H1 (cell line): ENCODE results near the gene MAPK14. TPM values are rescaled to one million over a fixed set of nuclear protein-coding genes. Genes with fewer than 3 reads are reported as not detected.

Source experiments
- CTCF ChIA-PET: fragments of 300-600 bp; sonication (Branson Sonifier 250); formaldehyde crosslinking; loops from one replicate; lab custom pipeline; 2021; ENCODE audit not compliant: partially characterized antibody; lab: Charles Lee
- POLR2A ChIA-PET: fragments of 300-600 bp; sonication (Branson Sonifier 250); formaldehyde crosslinking; loops from one replicate; lab custom pipeline; 2021; ENCODE audit warnings: inconsistent platforms; ENCODE audit not compliant: partially characterized antibody; lab: Charles Lee
- DNase-seq, 2 experiments: peaks; one replicate each; pipeline versions ENCODE4 v3.0.0 to v3.0.0-alpha.2; 2010 to 2022; ENCODE audit warnings: low spot score in 2 of 2, low read depth in 1 of 2, mixed read lengths in 1 of 2
- FAIRE-seq: peaks from 2 replicates; lab custom pipeline; 2011; peaks lifted over from hg19 to GRCh38; lab: Jason Lieb, UNC
- H2AFZ ChIP-seq: 2 replicates; pipeline ENCODE4 v1.8.1; 2012; ENCODE audit warnings: low read length, inconsistent platforms
- H2AK5ac ChIP-seq: 2 replicates; pipeline ENCODE4 v1.6.1; 2013; ENCODE audit warnings: low read depth, low read length
- H2BK120ac ChIP-seq: replicated peaks from 2 replicates; pipeline ENCODE3; 2013; ENCODE audit warnings: low read depth, low read length, inconsistent platforms
- H2BK12ac ChIP-seq: 2 replicates; pipeline ENCODE4 v1.6.1; 2013; ENCODE audit warnings: low read depth, low read length
- H2BK15ac ChIP-seq: 2 replicates; pipeline ENCODE4 v1.6.1; 2013; ENCODE audit warnings: low read length
- H2BK20ac ChIP-seq: 2 replicates; pipeline ENCODE4 v1.6.1; 2013; ENCODE audit warnings: low read length
- H2BK5ac ChIP-seq: 2 replicates; pipeline ENCODE4 v1.6.1; 2013; ENCODE audit warnings: low read depth, low read length
- H3K14ac ChIP-seq: 2 replicates; pipeline ENCODE4 v1.6.1; 2013; ENCODE audit warnings: inconsistent platforms; ENCODE audit not compliant: insufficient read length
- H3K18ac ChIP-seq: 2 replicates; pipeline ENCODE4 v1.6.1; 2013; ENCODE audit warnings: low read length; ENCODE audit errors: extremely low read depth
- H3K23ac ChIP-seq: 2 replicates; pipeline ENCODE4 v1.6.1; 2013; ENCODE audit warnings: inconsistent platforms; ENCODE audit not compliant: insufficient read length
- H3K23me2 ChIP-seq: 2 replicates; pipeline ENCODE4 v1.6.1; 2013; ENCODE audit warnings: low read depth, low read length
- H3K27ac ChIP-seq: 2 replicates; pipeline ENCODE4 v1.6.1; 2011; ENCODE audit warnings: low read depth, low read length, inconsistent platforms
- H3K27me3 ChIP-seq, 4 experiments: replicated peaks in 1 of 4; 1 replicate in 1 of 4; 2 replicates in 3 of 4; pipeline versions ENCODE4 v1.6.1 to v1.8.1; 2011 to 2013; ENCODE audit warnings: low read length in 3 of 4, mild to moderate bottlenecking in 3 of 4, inconsistent platforms in 2 of 4, mixed read lengths in 2 of 4, moderate library complexity in 1 of 4; ENCODE audit not compliant: control insufficient read depth in 3 of 4, insufficient read depth in 3 of 4; ENCODE audit errors: extremely low read depth in 1 of 4
- H3K36me3 ChIP-seq, 4 experiments: 2 replicates each; pipeline versions ENCODE4 v1.6.1 to v1.8.1; 2011 to 2013; ENCODE audit warnings: mild to moderate bottlenecking in 4 of 4, low read length in 3 of 4, moderate library complexity in 2 of 4, control low read depth in 1 of 4, inconsistent platforms in 1 of 4; ENCODE audit not compliant: insufficient read depth in 4 of 4, control insufficient read depth in 2 of 4
- H3K4ac ChIP-seq: replicated peaks from 2 replicates; pipeline ENCODE3; 2013; ENCODE audit warnings: low read length, low read depth, mixed read lengths, inconsistent platforms; ENCODE audit not compliant: insufficient read length
- H3K4me1 ChIP-seq, 4 experiments: replicated peaks in 1 of 4; 1 replicate in 1 of 4; 2 replicates in 3 of 4; pipeline versions ENCODE4 v1.6.1 to v1.8.1; 2011 to 2013; ENCODE audit warnings: low read length in 3 of 4, inconsistent platforms in 2 of 4, mixed read lengths in 1 of 4; ENCODE audit not compliant: insufficient read depth in 4 of 4, control insufficient read depth in 3 of 4
- H3K4me2 ChIP-seq, 2 experiments: 2 replicates each; pipeline versions ENCODE4 v1.6.1 to v1.8.1; 2011 to 2013; ENCODE audit warnings: low read depth in 2 of 2, low read length in 2 of 2, control low read depth in 1 of 2, inconsistent platforms in 1 of 2, mild to moderate bottlenecking in 1 of 2; ENCODE audit not compliant: insufficient read depth in 1 of 2
- H3K4me3 ChIP-seq, 4 experiments: fragments of 200-600, 300-600 bp in 1 of 4; sonication (generic), shearing (Covaris generic), sonication (Bioruptor Twin) in 1 of 4; 2 replicates each; pipeline versions ENCODE4 v1.5.1 to v1.8.1; 2011 to 2016; ENCODE audit warnings: low read length in 4 of 4, low read depth in 3 of 4, control low read depth in 2 of 4, inconsistent platforms in 2 of 4, mild to moderate bottlenecking in 2 of 4, mixed read lengths in 1 of 4, moderate library complexity in 1 of 4; ENCODE audit not compliant: insufficient read depth in 2 of 4; ENCODE audit errors: extremely low read depth in 1 of 4
- H3K56ac ChIP-seq: replicated peaks from 2 replicates; pipeline ENCODE3; 2013; ENCODE audit warnings: low read depth, mild to moderate bottlenecking, mixed read lengths, low read length, inconsistent platforms; ENCODE audit not compliant: insufficient read length
- H3K79me1 ChIP-seq: 2 replicates; pipeline ENCODE4 v1.6.1; 2013; ENCODE audit warnings: low read depth, low read length, control low read depth
- H3K79me2 ChIP-seq, 2 experiments: 2 replicates each; pipeline versions ENCODE4 v1.6.1 to v1.8.1; 2012 to 2013; ENCODE audit warnings: low read length in 2 of 2, mild to moderate bottlenecking in 2 of 2, inconsistent platforms in 1 of 2; ENCODE audit not compliant: insufficient read depth in 2 of 2, control insufficient read depth in 1 of 2
- H3K9ac ChIP-seq, 4 experiments: replicated peaks in 1 of 4; 1 replicate in 1 of 4; 2 replicates in 3 of 4; pipeline versions ENCODE4 v1.6.1 to v1.8.1; 2011 to 2013; ENCODE audit warnings: low read depth in 3 of 4, low read length in 3 of 4, control low read depth in 2 of 4, mild to moderate bottlenecking in 2 of 4, moderate library complexity in 2 of 4, inconsistent platforms in 1 of 4; ENCODE audit errors: extremely low read depth in 1 of 4
- H3K9me3 ChIP-seq, 2 experiments: 2 replicates each; pipeline versions ENCODE4 v1.6.1 to v1.8.1; 2012 to 2013; ENCODE audit warnings: mild to moderate bottlenecking in 2 of 2, moderate library complexity in 2 of 2, control low read depth in 1 of 2, inconsistent platforms in 1 of 2, low read depth in 1 of 2, low read length in 1 of 2, mixed read lengths in 1 of 2; ENCODE audit not compliant: insufficient read depth in 2 of 2
- H4K20me1 ChIP-seq, 2 experiments: replicated peaks in 1 of 2; 2 replicates each; pipeline versions ENCODE3 to v1.8.1; 2011 to 2013; ENCODE audit warnings: inconsistent platforms in 2 of 2, low read length in 2 of 2, mild to moderate bottlenecking in 1 of 2; ENCODE audit not compliant: insufficient read depth in 2 of 2, control insufficient read depth in 1 of 2
- H4K5ac ChIP-seq: 2 replicates; pipeline ENCODE4 v1.6.1; 2013; ENCODE audit warnings: low read length, low read depth, mixed read lengths, inconsistent platforms; ENCODE audit not compliant: insufficient read length
- H4K8ac ChIP-seq: 2 replicates; pipeline ENCODE4 v1.8.0; 2013; ENCODE audit warnings: mild to moderate bottlenecking, moderate library complexity, low read length, inconsistent platforms; ENCODE audit not compliant: insufficient read depth; ENCODE audit errors: extremely low read depth
- H4K91ac ChIP-seq: replicated peaks from 2 replicates; pipeline ENCODE3; 2013; ENCODE audit warnings: low read length, mixed read lengths, inconsistent platforms; ENCODE audit not compliant: insufficient read length
- CEBPB ChIP-seq: IDR thresholded peaks from 2 replicates; pipeline ENCODE4 v1.6.1; 2012; ENCODE audit warnings: low read depth, low read length
- CHD1 ChIP-seq: IDR thresholded peaks from 2 replicates; pipeline ENCODE4 v1.6.1; 2012; ENCODE audit warnings: low read depth, low read length, improper control_type of control experiment
- HDAC6 ChIP-seq: IDR thresholded peaks from one replicate; pipeline ENCODE4 v1.7.1; 2012; ENCODE audit warnings: low read depth, mild to moderate bottlenecking, inconsistent platforms, low read length, moderate library complexity
- KDM5A ChIP-seq: fragments of 200-600 bp; IDR thresholded peaks from 2 replicates; pipeline ENCODE4 v1.7.1; 2012; ENCODE audit warnings: mild to moderate bottlenecking, low read length, inconsistent platforms, mixed read lengths
- MAFK ChIP-seq: IDR thresholded peaks from 2 replicates; pipeline ENCODE4 v1.6.1; 2012; ENCODE audit warnings: low read depth, mild to moderate bottlenecking, improper control_type of control experiment, low read length
- POLR2AphosphoS5 ChIP-seq: IDR thresholded peaks from 2 replicates; pipeline ENCODE4 v1.6.1; 2011; ENCODE audit warnings: low read depth, low read length
- RNF2 ChIP-seq: fragments of 200-900, 300-1000 bp; sonication (generic); IDR thresholded peaks from 2 replicates; pipeline ENCODE4 v1.7.1; 2016; ENCODE audit warnings: borderline replicate concordance, low read depth, mild to moderate bottlenecking, antibody characterized with exemption, low read length; ENCODE audit not compliant: poor library complexity, severe bottlenecking; ENCODE audit errors: missing control alignments
- SP2 ChIP-seq: IDR thresholded peaks from 2 replicates; pipeline ENCODE4 v1.6.1; 2012; ENCODE audit warnings: mild to moderate bottlenecking, low read length, inconsistent platforms
- TAF7 ChIP-seq: optimal IDR thresholded peaks from 2 replicates; pipeline ENCODE3; 2011; ENCODE audit warnings: low read depth, mild to moderate bottlenecking, inconsistent platforms, low read length, moderate library complexity, borderline replicate concordance
- TCF12 ChIP-seq: IDR thresholded peaks from 2 replicates; pipeline ENCODE4 v1.6.1; 2011; ENCODE audit warnings: low read depth, mild to moderate bottlenecking, low read length
- WGBS, 2 experiments: shearing (Covaris generic) in 1 of 2; methylation state at CpG; one replicate each; pipeline versions ENCODE4 v1.1.6 to v1.1.7; 2013 to 2015; ENCODE audit warnings: low lambda C conversion rate in 2 of 2, mixed read lengths in 2 of 2, inconsistent platforms in 1 of 2, low coverage in 1 of 2, missing lambda C conversion rate in 1 of 2; ENCODE audit not compliant: insufficient replicate concordance in 2 of 2, insufficient coverage in 1 of 2, insufficient read length in 1 of 2; ENCODE audit errors: extremely low coverage in 1 of 2, missing lambda C conversion rate in 1 of 2; 5-methylcytosine and 5-hydroxymethylcytosine counted together
- polyA plus RNA-seq, 7 experiments: library from polyadenylated mRNA; depleted of rRNA in 3 of 7; stranded (reverse) in 5 of 7; unstranded in 2 of 7; fragments of >200 nt in 5 of 7; fragments of 200-250 nt in 2 of 7; gene quantifications; 1 replicate in 5 of 7; 2 replicates in 1 of 7; 4 replicates in 1 of 7; pipeline versions ENCODE4 v1.2.1 to v1.2.3, GENCODE V29; 2011 to 2013; ENCODE audit warnings: missing spikeins in 2 of 7, mixed read lengths in 2 of 7
- total RNA-seq: library from RNA; stranded (reverse); fragmentation: NEBNext Ultra II Directional; extraction: Animal tissue kit (Norgen Biotek cat#: 25700); gene quantifications from 2 replicates; pipeline ENCODE4 v1.2.1, GENCODE V29; 2021
- TF ChIP-seq, protein P1 (sequence below): IDR thresholded peaks from 2 replicates; pipeline ENCODE4 v1.6.1; 2012; ENCODE audit warnings: inconsistent platforms

The MAPK14 gene
- total and polyA plus RNA-seq, 2 of the 8 experiments (the other 6 are each of a cell fraction or from before 2014, with no cell fraction given), result 18.1 to 39.3 TPM

DNA sequence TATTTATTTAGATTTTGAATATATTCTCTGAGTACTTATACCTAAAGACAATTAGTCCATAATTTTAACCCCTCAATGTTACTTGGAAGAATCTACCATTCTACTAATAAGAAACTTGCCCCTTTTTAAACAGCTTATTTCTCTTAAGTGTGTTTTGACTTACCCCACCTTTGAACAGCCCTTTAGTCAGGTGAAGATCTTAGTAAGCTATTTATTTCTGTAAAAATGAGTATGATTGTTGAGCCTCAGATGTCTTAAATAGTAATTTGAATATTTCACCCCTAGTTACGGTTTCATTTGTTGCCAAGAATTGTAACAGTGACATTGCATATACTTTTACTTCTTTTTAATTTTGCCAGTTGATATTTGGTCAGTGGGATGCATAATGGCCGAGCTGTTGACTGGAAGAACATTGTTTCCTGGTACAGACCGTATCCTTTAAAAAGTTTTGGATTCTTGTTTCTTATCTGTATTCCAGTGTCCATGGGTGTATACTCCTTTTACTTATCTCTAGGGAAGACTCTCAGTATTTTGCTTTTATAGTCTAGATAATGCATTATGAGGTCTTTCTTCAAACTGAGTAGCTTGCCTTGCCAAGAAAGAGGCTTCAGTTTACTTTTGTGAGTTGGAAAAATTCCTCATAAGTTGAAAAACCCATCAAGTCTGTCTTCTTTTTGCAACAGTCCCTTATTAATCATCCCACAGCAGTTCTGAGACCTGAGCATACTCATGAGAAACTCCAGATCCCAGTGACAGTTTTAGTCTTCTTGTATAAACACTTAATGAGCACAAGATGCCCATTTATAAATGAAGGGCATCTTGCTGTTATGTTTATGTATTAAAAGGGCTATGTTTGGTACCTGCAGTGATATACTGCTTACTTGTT lies 48.8 kb downstream of the MAPK14 start:
- Histone ChIP-seq H3K27ac (no peak overlapping the region), H2BK15ac (no peak overlapping the region), H3K36me3 (peaks cover 2 to 21% (median 12%) of the 10 kb centered on the region in 4 experiments; a peak in 3 of 8 replicates), H3K14ac (no peak overlapping the region), H3K4me2 (no peak overlapping the region), H4K5ac (no peak overlapping the region), H3K4me1 (no peaks in the 10 kb centered on the region), H3K56ac (no peak overlapping the region), H3K23me2 (no peaks in the 10 kb centered on the region), H3K9me3 (no peaks in the 10 kb centered on the region), H3K18ac (no peak overlapping the region), H2BK12ac (no peak overlapping the region), H3K27me3 (no peaks in the 10 kb centered on the region), H3K9ac (no peak overlapping the region), H3K4ac (no peak overlapping the region), H2BK5ac (no peak overlapping the region), H2BK120ac (no peak overlapping the region), H4K91ac (no peak overlapping the region), H2AFZ (no peak overlapping the region), H3K4me3 (no peak overlapping the region), H3K23ac (no peak overlapping the region), H3K79me2 (no peaks in the 10 kb centered on the region), H3K79me1 (no peaks in the 10 kb centered on the region), H2BK20ac (no peak overlapping the region), H2AK5ac (no peak overlapping the region), H4K8ac (no peak overlapping the region), H4K20me1 (no peaks in the 10 kb centered on the region)
- ChIA-PET POLR2A (no interaction called here), CTCF (interaction anchor here (0.6 to 2.6 kb wide), 6 partner anchors 9 to 360 kb away, joined by 3 to 8 read pairs (median 4); no protein-coding TSS in a partner anchor)
- 89% methylated on average over 3 of the region's 3 CpGs; no CpG with 5 or more reads in 1 of the 2 experiments for WGBS, 2 experiments
- no peak for DNase-seq
- no peak for FAIRE-seq
- TF ChIP-seq, protein P1, sequence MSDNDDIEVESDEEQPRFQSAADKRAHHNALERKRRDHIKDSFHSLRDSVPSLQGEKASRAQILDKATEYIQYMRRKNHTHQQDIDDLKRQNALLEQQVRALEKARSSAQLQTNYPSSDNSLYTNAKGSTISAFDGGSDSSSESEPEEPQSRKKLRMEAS, result no peak
- TF ChIP-seq CEBPB (no peak), MAFK (no peak), CHD1 (no peak), HDAC6 (no peak), POLR2AphosphoS5 (no peak), TCF12 (no peak), SP2 (no peak), KDM5A (no peak), TAF7 (no peak), RNF2 (no peak)
